ENCODE measurements around the gene MCHR2. TPM values are rescaled to one million over a fixed set of nuclear protein-coding genes. Genes with fewer than 3 reads are reported as not detected.

Gene MCHR2
- total and polyA plus RNA-seq, 12 donors, result not detected

- TF ChIP-seq, protein P1, sequence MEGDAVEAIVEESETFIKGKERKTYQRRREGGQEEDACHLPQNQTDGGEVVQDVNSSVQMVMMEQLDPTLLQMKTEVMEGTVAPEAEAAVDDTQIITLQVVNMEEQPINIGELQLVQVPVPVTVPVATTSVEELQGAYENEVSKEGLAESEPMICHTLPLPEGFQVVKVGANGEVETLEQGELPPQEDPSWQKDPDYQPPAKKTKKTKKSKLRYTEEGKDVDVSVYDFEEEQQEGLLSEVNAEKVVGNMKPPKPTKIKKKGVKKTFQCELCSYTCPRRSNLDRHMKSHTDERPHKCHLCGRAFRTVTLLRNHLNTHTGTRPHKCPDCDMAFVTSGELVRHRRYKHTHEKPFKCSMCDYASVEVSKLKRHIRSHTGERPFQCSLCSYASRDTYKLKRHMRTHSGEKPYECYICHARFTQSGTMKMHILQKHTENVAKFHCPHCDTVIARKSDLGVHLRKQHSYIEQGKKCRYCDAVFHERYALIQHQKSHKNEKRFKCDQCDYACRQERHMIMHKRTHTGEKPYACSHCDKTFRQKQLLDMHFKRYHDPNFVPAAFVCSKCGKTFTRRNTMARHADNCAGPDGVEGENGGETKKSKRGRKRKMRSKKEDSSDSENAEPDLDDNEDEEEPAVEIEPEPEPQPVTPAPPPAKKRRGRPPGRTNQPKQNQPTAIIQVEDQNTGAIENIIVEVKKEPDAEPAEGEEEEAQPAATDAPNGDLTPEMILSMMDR (IDR thresholded peaks at IDR 0.05), result no peak
- no peak overlapping the region for H3K4me3 ChIP-seq
- intact Hi-C loops (cut with DNase I), result no loop called here
- no peak for DNase-seq
- no peaks in the 10 kb centered on the region for H3K9me3 ChIP-seq
- peaks cover 0 to 54% (median 46%) of the 10 kb centered on the region in 7 donors for H3K27me3 ChIP-seq
- no peak for ATAC-seq
- no peak overlapping the region for H3K27ac ChIP-seq
- WGBS, 2 donors, result 53 to 68% methylated on average over 1 of the region's 1 CpG
- peaks cover 0 to 4% (median 0%) of the 10 kb centered on the region in 9 donors for H3K4me1 ChIP-seq
- H3K36me3 ChIP-seq, result no peaks in the 10 kb centered on the region
Measured at GRCh38 chr6:99995916-99996315, 1.9 kb upstream of the MCHR2 start.

DNA sequence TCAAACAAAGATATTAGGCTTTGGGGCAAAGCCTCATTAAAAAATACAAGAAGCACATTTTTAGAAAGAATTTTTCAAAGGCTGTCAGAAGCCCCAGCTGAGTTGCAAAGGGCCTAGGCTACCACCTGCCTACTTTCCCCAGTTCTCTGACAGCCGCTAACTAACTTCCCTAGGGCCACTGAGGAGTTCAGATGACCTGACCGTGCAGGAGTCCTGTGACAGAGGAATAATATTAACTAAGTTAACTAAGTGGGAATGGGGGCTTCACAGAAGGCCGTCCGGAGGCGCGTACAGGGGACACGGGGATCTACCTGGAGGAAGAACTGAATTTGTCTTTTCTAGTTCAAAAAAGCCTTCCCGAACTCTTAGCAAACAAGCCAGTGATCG is 884 bp downstream of the MCHR2 start:
- DNase-seq (no peak), ATAC-seq (no peak)
- TF ChIP-seq, protein P1 (IDR thresholded peaks at IDR 0.05), result no peak
- H3K36me3 ChIP-seq, result no peaks in the 10 kb centered on the region
- H3K27me3 ChIP-seq, result peaks cover 0 to 48% (median 44%) of the 10 kb centered on the region in 7 donors
- 20 to 26% methylated on average over 9 of the region's 9 CpGs for WGBS, 2 donors
- intact Hi-C loops (cut with DNase I), result no loop called here
- peak overlapping the region in 1 of 10 donors; percentile 21 for H3K4me3 ChIP-seq
- no peak overlapping the region for H3K27ac ChIP-seq
- peaks cover 0 to 4% (median 0%) of the 10 kb centered on the region in 9 donors for H3K4me1 ChIP-seq
- H3K9me3 ChIP-seq, result no peaks in the 10 kb centered on the region

GRCh38 chr6:99991955-99992354 is 2.1 kb downstream of the MCHR2 start:
- DNase-seq (no peak), ATAC-seq (no peak)
- H3K27ac ChIP-seq, result no peak overlapping the region
- peaks cover 0 to 4% (median 0%) of the 10 kb centered on the region in 9 donors for H3K4me1 ChIP-seq
- H3K36me3 ChIP-seq, result no peaks in the 10 kb centered on the region
- WGBS, 2 donors, result 95 to 96% methylated on average over 3 of the region's 3 CpGs
- TF ChIP-seq, protein P1 (IDR thresholded peaks at IDR 0.05), result no peak
- H3K4me3 ChIP-seq, result no peak overlapping the region
- no peaks in the 10 kb centered on the region for H3K9me3 ChIP-seq
- peaks cover 0 to 48% (median 44%) of the 10 kb centered on the region in 7 donors for H3K27me3 ChIP-seq
- intact Hi-C loops (cut with DNase I), result no loop called here

DNA sequence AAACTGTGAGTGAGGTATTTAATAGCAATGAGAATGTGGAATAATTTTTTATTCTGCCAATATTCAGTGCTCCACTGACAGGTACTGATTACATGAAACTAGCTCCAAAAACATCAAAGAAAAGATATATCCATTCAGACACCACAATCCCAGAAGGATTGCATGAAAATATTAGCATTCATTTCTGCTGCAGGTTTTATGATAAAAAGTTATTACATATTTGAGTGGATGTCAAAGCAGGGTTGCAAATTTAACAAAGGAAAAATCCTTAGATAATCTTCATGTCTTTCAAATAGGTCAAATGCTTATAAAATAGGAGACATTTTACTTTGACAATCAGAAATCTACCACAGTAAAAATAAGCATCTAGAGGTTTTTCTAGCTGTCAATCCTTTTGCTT is 13.3 kb downstream of the MCHR2 start:
- Histone ChIP-seq H3K9me3 (no peaks in the 10 kb centered on the region), H3K4me1 (no peaks in the 10 kb centered on the region), H3K27ac (no peak overlapping the region), H3K27me3 (no peaks in the 10 kb centered on the region), H3K4me3 (no peak overlapping the region), H3K36me3 (no peaks in the 10 kb centered on the region)
- intact Hi-C loops (cut with DNase I), result no loop called here
- TF ChIP-seq, protein P1 (IDR thresholded peaks at IDR 0.05), result no peak
- DNase-seq (no peak), ATAC-seq (no peak)

All from heart right ventricle (tissue), 16 donors.